ENCODE data around the gene NFKB2.

The NFKB2 gene

GRCh38 chr10:102422545-102423129 lies 27.1 kb downstream of the NFKB2 start:
- no peak for DNase-seq (ENCODE audit: low read depth in 2 of 2)

GRCh38 chr10:102423372-102423968 lies 28.0 kb downstream of the NFKB2 start:
- DNase-seq (ENCODE audit: low read depth in 2 of 2): no peak

GRCh38 chr10:102424145-102424544 lies 28.6 kb downstream of the NFKB2 start:
- no peak for DNase-seq (ENCODE audit: low read depth in 2 of 2)

GRCh38 chr10:102424916-102425315 lies 29.4 kb downstream of the NFKB2 start:
- no peak for DNase-seq (ENCODE audit: low read depth in 2 of 2)

GRCh38 chr10:102425444-102425843 lies 29.9 kb downstream of the NFKB2 start:
- no peak for DNase-seq (ENCODE audit: low read depth in 2 of 2)

- DNase-seq (ENCODE audit: low read depth in 2 of 2): no peak
Observed at GRCh38 chr10:102426803-102427287, 31.3 kb downstream of the NFKB2 start.

- DNase-seq (ENCODE audit: low read depth in 2 of 2): no peak
Observed at GRCh38 chr10:102429468-102429867, 34.0 kb downstream of the NFKB2 start.

- DNase-seq (ENCODE audit: low read depth in 2 of 2): no peak
Observed at GRCh38 chr10:102431452-102432124, 36.1 kb downstream of the NFKB2 start.

GRCh38 chr10:102432162-102432950 lies 36.9 kb downstream of the NFKB2 start, which contains the start of gene CUEDC2:
Gene CUEDC2 (minus strand): TSS chr10:102432574. CDS start chr10:102425188, 7,386 bp downstream.
- DNase-seq (ENCODE audit: low read depth in 2 of 2): peak; percentile 84 to 88

- no peak for DNase-seq (ENCODE audit: low read depth in 2 of 2)
Observed at GRCh38 chr10:102433619-102434046, 38.1 kb downstream of the NFKB2 start.

- no peak for DNase-seq (ENCODE audit: low read depth in 2 of 2)
Observed at GRCh38 chr10:102434394-102435132, 39.1 kb downstream of the NFKB2 start.

- DNase-seq (ENCODE audit: low read depth in 2 of 2): no peak
Observed at GRCh38 chr10:102435133-102435497, 39.6 kb downstream of the NFKB2 start.

GRCh38 chr10:102435529-102436233 lies 40.2 kb downstream of the NFKB2 start:
- peak in 1 of 2 donors; percentile 34 for DNase-seq (ENCODE audit: low read depth in 2 of 2)

- DNase-seq (ENCODE audit: low read depth in 2 of 2): no peak
Observed at GRCh38 chr10:102436312-102436711, 40.8 kb downstream of the NFKB2 start.

- no peak for DNase-seq (ENCODE audit: low read depth in 2 of 2)
Observed at GRCh38 chr10:102437515-102437914, 42.0 kb downstream of the NFKB2 start.

GRCh38 chr10:102438374-102438773 lies 42.9 kb downstream of the NFKB2 start:
- DNase-seq (ENCODE audit: low read depth in 2 of 2): no peak

GRCh38 chr10:102444851-102445250 lies 49.3 kb downstream of the NFKB2 start:
- no peak for DNase-seq (ENCODE audit: low read depth in 2 of 2)

- DNase-seq (ENCODE audit: low read depth in 2 of 2): peak; percentile 65 to 80
Observed at GRCh38 chr10:102449321-102450123, 54.0 kb downstream of the NFKB2 start.

- no peak for DNase-seq (ENCODE audit: low read depth in 2 of 2)
Observed at GRCh38 chr10:102450124-102450373, 54.5 kb downstream of the NFKB2 start.

GRCh38 chr10:102450374-102451104 lies 55.0 kb downstream of the NFKB2 start:
- peak; percentile 67 to 74 for DNase-seq (ENCODE audit: low read depth in 2 of 2)
